Ureter (tissue), 1 donor: ENCODE data around the gene CRYBB1. TPM values are rescaled to one million over a fixed set of nuclear protein-coding genes. Genes with fewer than 3 reads are reported as not detected.

ENCODE experiments used
- DNase-seq: peaks from one replicate; pipeline ENCODE4 v3.0.0-alpha.2; 2020; ENCODE audit warnings: low spot score
- total RNA-seq: library from RNA; stranded (reverse); gene quantifications from one replicate; pipeline ENCODE4 v1.2.4, GENCODE V29; 2023
- donor health status: DM: yes; HTN: yes; CAD: no.

CRYBB1 gene
- not detected for total RNA-seq

- no peak for DNase-seq
These were observed at the start of gene CRYBB1 for GRCh38 chr22:26617271-26618199. Gene CRYBB1, minus strand, starts transcription at chr22:26618027. Its CDS starts 1,708 bp downstream, at chr22:26616319.

DNA sequence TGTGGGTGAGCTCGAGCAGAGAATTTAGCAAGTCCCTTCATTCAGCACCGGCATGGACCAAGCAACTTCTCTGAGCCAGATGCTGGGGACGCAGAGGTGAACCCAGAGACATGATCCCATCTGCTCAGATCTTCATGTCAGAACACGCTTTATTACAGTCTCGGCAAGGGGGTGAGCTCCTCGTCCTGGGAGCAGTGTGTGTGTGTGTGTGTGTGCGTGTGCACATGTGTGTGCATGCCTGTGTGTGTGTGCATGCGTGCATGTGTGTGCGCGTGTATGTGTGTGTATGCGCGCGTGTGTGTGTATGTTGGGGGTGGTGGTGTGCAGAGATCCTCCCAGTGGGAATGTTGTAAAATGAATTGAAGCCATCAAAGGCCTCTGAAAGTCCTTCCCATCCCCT lies 49.3 kb upstream of the CRYBB1 start:
- DNase-seq: no peak

GRCh38 chr22:26665813-26666231 lies 48.0 kb upstream of the CRYBB1 start:
- no peak for DNase-seq

- DNase-seq: no peak
These were observed 45.6 kb upstream of the CRYBB1 start for GRCh38 chr22:26663374-26663923.

DNA sequence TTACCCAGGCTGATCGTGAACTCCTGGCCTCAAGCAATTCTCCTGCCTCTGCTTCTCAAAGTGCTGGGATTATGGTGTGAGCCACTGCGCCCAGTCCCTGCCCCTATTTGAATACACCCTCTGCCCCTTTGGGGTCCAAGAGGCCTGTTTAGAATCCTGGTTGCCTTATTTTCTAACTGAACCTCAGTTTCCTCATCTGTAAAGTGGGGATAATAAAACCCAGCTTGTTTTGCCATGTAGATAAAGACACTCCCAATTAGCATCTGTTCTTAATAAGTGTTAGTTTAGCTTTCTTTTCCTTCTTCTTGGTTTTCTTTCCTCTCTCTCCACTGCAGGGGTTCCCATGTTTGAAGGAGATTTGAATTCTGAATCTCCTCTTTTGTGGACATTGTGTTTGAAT lies 44.3 kb upstream of the CRYBB1 start:
- DNase-seq: no peak

GRCh38 chr22:26660961-26661578 lies 43.2 kb upstream of the CRYBB1 start:
- no peak for DNase-seq

- DNase-seq: no peak
These were observed 42.5 kb upstream of the CRYBB1 start for GRCh38 chr22:26660356-26660755.

DNA sequence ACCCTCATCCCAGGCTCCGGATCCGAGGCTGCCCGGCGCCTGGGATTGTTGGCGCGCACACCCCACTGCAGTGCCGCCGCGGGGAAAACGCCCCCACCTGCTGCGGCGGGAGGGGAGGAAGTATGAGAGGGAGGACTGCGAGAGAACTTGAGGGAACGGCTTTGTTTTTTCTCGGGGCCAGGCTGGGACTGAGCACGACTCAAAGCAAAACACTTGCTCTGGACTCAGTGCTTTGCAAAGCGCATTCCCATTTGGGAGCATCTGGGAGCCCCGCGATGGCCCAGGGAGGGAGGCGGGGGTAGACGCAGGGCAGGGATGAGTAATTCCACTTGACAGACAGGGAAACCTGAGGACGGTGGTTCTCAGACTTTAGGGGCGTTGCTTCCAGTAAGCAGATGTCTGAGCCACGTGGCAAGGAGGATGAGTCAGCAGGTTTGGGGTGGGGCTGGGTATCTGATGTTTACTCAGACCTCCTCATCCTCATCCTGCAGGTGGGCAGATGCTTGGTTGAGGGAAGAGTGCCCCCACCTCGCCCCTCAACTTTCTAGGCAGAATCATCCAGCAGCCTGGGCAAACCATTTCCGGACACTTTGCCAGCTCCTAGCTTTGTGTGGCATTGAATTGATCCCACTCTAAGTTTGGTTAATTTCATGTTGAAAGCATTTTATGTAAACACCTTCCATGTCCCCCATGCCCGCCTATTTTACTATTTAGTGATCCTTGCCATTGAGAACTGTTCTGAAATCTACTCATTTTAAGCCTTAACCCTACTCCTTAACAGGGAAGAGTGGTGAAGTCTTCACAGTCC lies 41.0 kb upstream of the CRYBB1 start:
- DNase-seq: peak; percentile 50

DNA sequence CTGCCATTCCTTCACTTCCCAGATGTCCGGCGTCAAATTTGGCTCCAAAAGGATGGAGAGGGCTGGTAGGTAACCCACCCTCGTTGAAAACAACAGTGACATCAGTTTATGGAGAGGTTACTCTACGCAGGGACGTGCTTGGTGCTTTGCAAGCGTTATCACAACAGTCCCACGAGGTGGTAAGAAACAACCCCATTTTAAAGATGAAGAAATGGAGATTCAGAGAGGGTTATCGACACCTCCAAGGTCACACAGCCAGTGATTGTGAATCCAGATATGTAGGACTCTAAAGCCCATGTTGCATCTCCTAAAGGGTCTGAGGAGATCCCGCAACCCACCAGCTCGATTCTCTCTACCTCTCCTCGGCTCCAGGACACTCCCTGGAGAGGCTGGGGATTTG lies 40.3 kb upstream of the CRYBB1 start:
- no peak for DNase-seq

GRCh38 chr22:26656891-26657851 lies 39.3 kb upstream of the CRYBB1 start, which contains the start of gene MIAT:
Gene MIAT, plus strand, starts transcription at chr22:26657588.
- no peak for DNase-seq

DNA sequence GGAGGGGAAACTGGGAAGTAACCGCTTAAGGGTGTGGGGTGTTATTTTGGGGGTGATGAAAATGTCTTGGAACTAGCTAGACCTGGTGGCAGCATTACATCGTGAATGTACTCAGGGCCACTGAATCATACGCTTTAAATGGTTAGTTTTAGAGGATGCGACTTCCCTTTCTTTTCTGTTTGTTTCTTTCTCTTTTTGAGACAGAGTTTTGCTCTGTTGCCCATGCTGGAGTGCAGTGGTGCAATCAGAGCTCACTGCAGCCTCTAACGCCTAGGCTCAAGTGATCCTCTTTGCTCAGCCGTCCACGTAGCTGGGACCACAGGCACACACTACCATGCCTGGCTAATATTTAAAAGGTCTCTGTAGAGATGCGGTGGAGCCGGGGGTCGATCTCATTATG lies 34.0 kb upstream of the CRYBB1 start:
- DNase-seq: no peak

- no peak for DNase-seq
These were observed 33.0 kb upstream of the CRYBB1 start for GRCh38 chr22:26650722-26651421.

DNA sequence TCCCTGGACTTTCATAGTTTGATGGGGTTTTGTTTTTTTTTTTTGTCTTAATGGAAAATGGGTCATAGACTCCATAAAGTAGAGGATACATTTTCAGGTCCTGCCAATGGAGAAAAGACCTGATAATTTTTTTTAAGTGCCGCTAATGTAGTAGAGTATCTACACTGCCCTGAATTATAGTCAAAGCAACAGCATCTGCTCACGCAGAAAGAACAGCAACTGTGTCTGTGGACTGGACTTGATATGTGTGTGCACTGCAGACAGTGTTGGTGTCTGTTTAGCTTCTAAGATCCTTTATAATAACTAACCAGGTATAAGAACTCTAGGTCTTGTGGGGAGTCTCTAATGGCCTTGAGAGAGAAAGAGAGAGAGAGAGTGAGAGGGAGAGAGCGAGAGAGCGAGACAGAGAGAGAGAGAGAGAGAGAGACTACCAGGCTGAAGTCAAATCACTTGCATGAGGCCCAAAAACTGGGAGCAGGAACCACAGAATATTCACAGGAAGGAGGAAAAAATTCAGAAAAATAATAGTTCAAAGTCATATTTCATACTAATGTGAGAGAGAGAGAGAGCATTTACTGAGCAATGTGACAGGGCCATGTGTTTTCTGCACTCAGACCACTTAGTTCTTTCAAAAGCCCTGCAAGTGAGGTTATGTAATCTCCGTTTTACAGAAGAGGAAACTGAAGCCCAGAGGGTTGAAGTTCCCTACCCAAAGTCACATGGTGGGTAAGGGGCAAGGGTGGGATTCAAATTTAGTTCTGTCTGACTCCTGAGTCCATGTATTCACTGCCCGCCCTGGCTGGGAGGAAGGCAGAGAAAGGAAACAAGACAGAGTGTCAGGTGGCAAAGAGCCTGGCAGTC lies 30.9 kb upstream of the CRYBB1 start:
- no peak for DNase-seq

DNA sequence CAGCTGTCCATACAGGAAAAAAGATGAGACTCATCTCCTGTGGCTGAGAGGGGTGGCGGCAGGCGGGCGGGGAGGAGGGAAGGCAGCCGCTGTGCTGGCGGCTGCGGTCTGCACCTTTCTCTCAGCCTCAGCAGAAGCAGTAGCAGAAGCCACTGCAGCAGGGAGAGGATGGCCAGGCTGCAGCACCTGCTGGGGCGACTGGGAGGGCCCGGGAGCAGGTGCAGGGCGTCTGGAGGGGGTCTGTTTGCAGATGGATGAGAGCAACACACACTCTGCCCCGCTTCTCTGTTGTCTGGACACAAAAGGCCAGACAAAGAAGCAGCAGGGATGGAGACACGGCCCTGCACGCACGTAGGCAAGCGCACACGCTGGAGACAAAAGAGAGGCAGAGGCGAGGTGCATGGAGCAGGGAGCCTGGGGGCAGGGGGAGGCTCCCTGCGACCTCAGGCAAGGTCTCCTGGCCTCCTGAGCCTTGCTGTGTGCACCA lies 30.2 kb upstream of the CRYBB1 start:
- no peak for DNase-seq

- DNase-seq: no peak
These were observed 28.3 kb upstream of the CRYBB1 start for GRCh38 chr22:26646158-26646557.

GRCh38 chr22:26643418-26644100 lies 25.7 kb upstream of the CRYBB1 start:
- DNase-seq: no peak

DNA sequence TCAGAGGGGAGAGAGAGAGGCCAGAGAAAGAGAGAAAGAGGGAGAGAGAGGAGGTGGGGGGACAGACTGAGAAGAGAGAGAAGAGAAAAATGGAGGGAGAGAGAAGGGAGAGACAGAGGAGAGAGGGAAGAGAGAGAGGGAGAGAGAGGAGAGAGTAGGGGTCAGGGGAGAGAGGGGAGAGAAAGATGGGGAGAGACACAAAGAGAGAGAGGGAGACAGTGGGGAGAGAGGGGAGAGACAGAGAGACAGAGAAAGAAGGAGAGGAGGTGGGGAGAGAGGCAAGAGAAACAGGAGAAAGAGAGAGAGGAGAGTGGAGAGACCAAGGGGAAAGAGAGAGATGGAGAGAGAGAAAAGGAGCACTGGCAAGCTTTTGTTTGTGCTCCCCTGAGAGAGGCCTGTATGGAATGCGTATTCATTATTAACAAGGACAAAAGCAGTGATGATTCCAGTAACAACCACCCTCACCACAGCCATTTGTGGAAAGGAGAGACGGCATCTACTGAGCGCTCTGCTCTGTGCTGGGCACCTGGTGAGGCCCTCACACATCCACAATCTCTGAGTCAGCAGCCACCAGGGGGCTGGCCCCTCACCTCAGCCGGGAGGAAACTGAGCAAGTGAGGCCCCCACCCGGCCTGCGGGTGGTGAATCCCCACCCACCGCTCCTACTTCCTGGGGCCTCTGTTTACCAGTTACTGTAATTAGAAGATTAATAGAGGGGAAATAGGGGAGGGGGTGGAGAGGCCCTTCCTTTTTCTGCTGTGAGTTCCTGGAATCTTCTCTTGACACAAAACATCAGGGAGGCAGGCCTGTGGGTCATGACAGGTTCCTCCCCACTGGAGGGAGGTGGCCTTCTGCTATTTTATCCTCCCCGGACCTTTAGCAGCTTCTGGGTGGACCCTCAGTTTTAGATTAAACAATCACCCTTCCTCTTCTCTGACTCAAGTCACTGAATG lies 24.9 kb upstream of the CRYBB1 start:
- no peak for DNase-seq
